Sigmoid colon (tissue), 7 donors: Measurements from ENCODE around the gene NUP62. TPM values are rescaled to one million over a fixed set of nuclear protein-coding genes. Genes with fewer than 3 reads are reported as not detected.

ENCODE experiments used
- DNase-seq: peaks from one replicate; pipeline ENCODE4 v3.0.0-alpha.2; 2019
- H3K27ac ChIP-seq, 4 donors: fragments of 200-600 bp; sonication (generic); one replicate each; pipeline ENCODE4 v1.5.1; 2016 to 2019; ENCODE audit warnings: mild to moderate bottlenecking in 1 of 4
- H3K27me3 ChIP-seq, 3 donors: fragments of 200-600 bp; sonication (generic); one replicate each; pipeline ENCODE4 v1.5.1; 2019; ENCODE audit warnings: mild to moderate bottlenecking in 1 of 3
- H3K36me3 ChIP-seq, 4 donors: fragments of 200-600 bp; sonication (generic); one replicate each; pipeline ENCODE4 v1.5.1; 2016 to 2019
- H3K4me1 ChIP-seq, 4 donors: fragments of 200-600 bp; sonication (generic); one replicate each; pipeline ENCODE4 v1.5.1; 2017 to 2019
- H3K4me3 ChIP-seq, 4 donors: fragments of 200-600 bp; sonication (generic); one replicate each; pipeline ENCODE4 v1.5.1; 2017 to 2019; ENCODE audit warnings: mild to moderate bottlenecking in 2 of 4, moderate library complexity in 1 of 4
- H3K9me3 ChIP-seq, 4 donors: fragments of 200-600 bp in 3 of 4; sonication (generic) in 3 of 4; one replicate each; pipeline versions ENCODE4 v1.5.1 to v1.6.1; 2013 to 2019
- CTCF ChIP-seq, 4 experiments: fragments of 450-650 bp in 3 of 4; fragments of 200-600 bp in 1 of 4; IDR thresholded peaks; one replicate each; pipeline ENCODE4 v1.5.1; 2016 to 2019; ENCODE audit warnings: antibody characterized with exemption in 4 of 4, mild to moderate bottlenecking in 3 of 4, moderate library complexity in 2 of 4
- EP300 ChIP-seq, 4 donors: sonication (generic); formaldehyde crosslinking; IDR thresholded peaks; one replicate each; pipeline ENCODE4 v1.6.1; 2017; ENCODE audit warnings: antibody characterized with exemption in 4 of 4
- POLR2A ChIP-seq, 2 donors: fragments of 450-650 bp; IDR thresholded peaks; one replicate each; pipeline ENCODE4 v1.6.1; 2016; ENCODE audit warnings: antibody characterized with exemption in 2 of 2, mild to moderate bottlenecking in 2 of 2, moderate library complexity in 2 of 2
- POLR2AphosphoS5 ChIP-seq, 4 donors: sonication (generic); formaldehyde crosslinking; IDR thresholded peaks; one replicate each; pipeline ENCODE4 v1.6.1; 2017; ENCODE audit warnings: antibody characterized with exemption in 4 of 4
- WGBS, 2 donors: extraction: QIAGEN DNeasy Blood & Tissue Kit; methylation state at CpG; one replicate each; pipeline ENCODE4 v1.1.7; 2013; 5-methylcytosine and 5-hydroxymethylcytosine counted together
- intact Hi-C: fragments of 100-400 bp; cut with DNase I; formaldehyde crosslinking; loops from one replicate; pipeline ENCODE4 v1.15.1; 2023
- polyA plus RNA-seq, 3 donors: library from polyadenylated mRNA; stranded (reverse); fragments of 200-250 nt; gene quantifications; one replicate each; pipeline ENCODE4 v1.2.3, GENCODE V29; 2013
- total RNA-seq, 4 donors: library from RNA; depleted of rRNA; stranded (reverse); fragments of >200 nt; gene quantifications; one replicate each; pipeline ENCODE4 v1.1.0, GENCODE V29; 2016
- donor health status: healthy with polysubstance abuse.
- donor health status: Bipolar disorder and iron deficiency.
- donor health status: healthy.

The NUP62 gene, protein sequence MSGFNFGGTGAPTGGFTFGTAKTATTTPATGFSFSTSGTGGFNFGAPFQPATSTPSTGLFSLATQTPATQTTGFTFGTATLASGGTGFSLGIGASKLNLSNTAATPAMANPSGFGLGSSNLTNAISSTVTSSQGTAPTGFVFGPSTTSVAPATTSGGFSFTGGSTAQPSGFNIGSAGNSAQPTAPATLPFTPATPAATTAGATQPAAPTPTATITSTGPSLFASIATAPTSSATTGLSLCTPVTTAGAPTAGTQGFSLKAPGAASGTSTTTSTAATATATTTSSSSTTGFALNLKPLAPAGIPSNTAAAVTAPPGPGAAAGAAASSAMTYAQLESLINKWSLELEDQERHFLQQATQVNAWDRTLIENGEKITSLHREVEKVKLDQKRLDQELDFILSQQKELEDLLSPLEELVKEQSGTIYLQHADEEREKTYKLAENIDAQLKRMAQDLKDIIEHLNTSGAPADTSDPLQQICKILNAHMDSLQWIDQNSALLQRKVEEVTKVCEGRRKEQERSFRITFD
- total RNA-seq: 10 to 100 TPM; 25.0 to 32.6 (median 26.0) TPM
- 10 to 100 TPM; 10.2 to 42.6 (median 18.0) TPM for polyA plus RNA-seq

- Histone ChIP-seq H3K4me1 (peaks cover 0 to 28% (median 27%) of the 10 kb centered on the region in 4 donors), H3K36me3 (peaks cover 0 to 26% (median 1%) of the 10 kb centered on the region in 4 donors), H3K4me3 (peak within 1 kb of the TSS; percentile 80 to 98 (median 92)), H3K27ac (peak within 1 kb of the TSS; percentile 92 to 98 (median 94)), H3K27me3 (no peaks in the 10 kb centered on the region), H3K9me3 (no peaks in the 10 kb centered on the region)
- TF ChIP-seq POLR2A (IDR thresholded peaks at IDR 0.05): no peak
- no peak for TF ChIP-seq EP300 (IDR thresholded peaks at IDR 0.05)
- TF ChIP-seq POLR2AphosphoS5 (IDR thresholded peaks at IDR 0.05): peak in 2 of 4 donors; percentile 19 to 66
- TF ChIP-seq CTCF (IDR thresholded peaks at IDR 0.05): no peak
- peak; percentile 95 for DNase-seq
- WGBS, 2 donors: 0% methylated on average over 48 of the region's 48 CpGs
- intact Hi-C loops: no loop called here
These were observed at the start of gene NUP62, which contains the start of gene ATF5 for GRCh38 chr19:49929121-49929610. Gene NUP62 (minus strand): TSS chr19:49929504. CDS start chr19:49909807, 19,697 bp downstream. Gene ATF5 (plus strand): TSS chr19:49929205. CDS start chr19:49930851, 1,646 bp downstream.

GRCh38 chr19:49978324-49978723 lies 49.0 kb upstream of the NUP62 start:
- Histone ChIP-seq H3K4me3 (no peak overlapping the region), H3K4me1 (peaks cover 0 to 23% (median 19%) of the 10 kb centered on the region in 4 donors), H3K9me3 (no peaks in the 10 kb centered on the region), H3K27ac (peak overlapping the region in 1 of 4 donors; percentile 20), H3K36me3 (peaks cover 0 to 57% (median 2%) of the 10 kb centered on the region in 4 donors), H3K27me3 (no peaks in the 10 kb centered on the region)
- intact Hi-C loops: no loop called here
- 84 to 88% methylated on average over 11 of the region's 11 CpGs for WGBS, 2 donors
- DNase-seq: no peak
- TF ChIP-seq POLR2A (IDR thresholded peaks at IDR 0.05) (no peak), POLR2AphosphoS5 (IDR thresholded peaks at IDR 0.05) (peak in 2 of 4 donors; percentile 17 to 34), EP300 (IDR thresholded peaks at IDR 0.05) (no peak)

- peaks cover 0 to 23% (median 19%) of the 10 kb centered on the region in 4 donors for H3K4me1 ChIP-seq
- no peaks in the 10 kb centered on the region for H3K27me3 ChIP-seq
- TF ChIP-seq CTCF (IDR thresholded peaks at IDR 0.05): no peak
- no peak for TF ChIP-seq EP300 (IDR thresholded peaks at IDR 0.05)
- TF ChIP-seq POLR2AphosphoS5 (IDR thresholded peaks at IDR 0.05): no peak
- TF ChIP-seq POLR2A (IDR thresholded peaks at IDR 0.05): no peak
- H3K36me3 ChIP-seq: peaks cover 0 to 57% (median 2%) of the 10 kb centered on the region in 4 donors
- H3K4me3 ChIP-seq: no peak overlapping the region
- H3K9me3 ChIP-seq: no peaks in the 10 kb centered on the region
- intact Hi-C loops: no loop called here
- H3K27ac ChIP-seq: peak overlapping the region in 1 of 4 donors; percentile 12
- 85 to 94% methylated on average over 18 of the region's 18 CpGs for WGBS, 2 donors
- DNase-seq: no peak
These were observed 48.6 kb upstream of the NUP62 start for GRCh38 chr19:49977881-49978280.

DNA sequence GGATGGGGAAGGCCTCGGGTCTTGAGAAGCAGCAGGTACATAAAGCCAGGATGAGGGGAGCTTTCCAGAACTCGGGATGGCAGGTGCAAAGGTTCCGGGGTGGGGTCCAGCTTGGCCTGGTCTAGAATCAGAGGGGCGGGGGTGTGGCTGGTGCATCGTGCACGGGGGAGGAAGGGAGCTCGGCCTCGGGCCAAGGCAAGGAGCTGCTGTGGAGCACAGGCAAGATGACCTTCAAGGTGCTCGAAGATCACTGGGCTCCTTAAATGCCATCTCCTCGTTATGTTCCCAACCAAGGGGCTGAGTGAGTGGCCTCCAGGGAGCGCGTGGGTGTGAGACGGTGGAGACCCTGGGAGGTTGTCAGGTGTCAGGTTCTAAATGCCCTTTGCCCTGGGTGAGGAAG lies 47.8 kb upstream of the NUP62 start:
- Histone ChIP-seq H3K36me3 (peaks cover 0 to 54% (median 2%) of the 10 kb centered on the region in 4 donors), H3K27me3 (no peaks in the 10 kb centered on the region), H3K27ac (no peak overlapping the region), H3K4me1 (peaks cover 0 to 26% (median 23%) of the 10 kb centered on the region in 4 donors), H3K9me3 (no peaks in the 10 kb centered on the region), H3K4me3 (no peak overlapping the region)
- intact Hi-C loops: no loop called here
- TF ChIP-seq CTCF (IDR thresholded peaks at IDR 0.05) (no peak), POLR2AphosphoS5 (IDR thresholded peaks at IDR 0.05) (no peak), EP300 (IDR thresholded peaks at IDR 0.05) (no peak), POLR2A (IDR thresholded peaks at IDR 0.05) (no peak)
- WGBS, 2 donors: 72 to 84% methylated on average over 13 of the region's 13 CpGs
- no peak for DNase-seq

GRCh38 chr19:49976496-49976895 lies 47.2 kb upstream of the NUP62 start:
- Histone ChIP-seq H3K27me3 (no peaks in the 10 kb centered on the region), H3K36me3 (peaks cover 0 to 48% (median 0%) of the 10 kb centered on the region in 4 donors), H3K9me3 (no peaks in the 10 kb centered on the region), H3K4me1 (peaks cover 0 to 32% (median 27%) of the 10 kb centered on the region in 4 donors), H3K27ac (no peak overlapping the region), H3K4me3 (no peak overlapping the region)
- WGBS, 2 donors: 88 to 91% methylated on average over 3 of the region's 3 CpGs
- no peak for DNase-seq
- TF ChIP-seq EP300 (IDR thresholded peaks at IDR 0.05): no peak
- no peak for TF ChIP-seq POLR2A (IDR thresholded peaks at IDR 0.05)
- TF ChIP-seq POLR2AphosphoS5 (IDR thresholded peaks at IDR 0.05): no peak
- intact Hi-C loops: no loop called here
